Measurements from ENCODE around the gene DNAJB9.

DNA sequence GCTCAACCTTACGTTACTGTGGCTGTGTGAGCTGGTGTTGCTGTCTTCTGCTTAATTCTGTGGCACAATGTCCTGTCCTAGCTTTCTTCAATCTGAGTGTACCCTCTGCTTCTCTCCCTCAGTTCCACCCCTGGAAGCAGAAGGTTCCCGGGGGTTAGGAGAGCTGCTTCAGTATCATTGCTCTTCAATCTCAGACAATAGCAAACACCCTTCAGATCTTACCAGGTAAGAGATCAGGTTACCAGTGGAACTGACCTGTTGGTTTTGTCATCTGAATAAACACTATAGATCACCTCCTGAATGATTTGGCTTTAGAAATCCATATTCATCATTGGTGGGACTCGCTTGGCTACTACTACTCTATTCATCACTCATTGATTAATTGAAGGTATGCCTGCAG, 48.4 kb downstream of the DNAJB9 start:
- TF ChIP-seq USF2 (IDR thresholded peaks at IDR 0.05): no peak
- no peak for TF ChIP-seq PHF8 (IDR thresholded peaks at IDR 0.05; ENCODE audit: borderline replicate concordance, low read depth)
- TF ChIP-seq SMC3 (IDR thresholded peaks at IDR 0.05): no peak
- TF ChIP-seq CEBPB (IDR thresholded peaks at IDR 0.05): no peak
- TF ChIP-seq HOXA7 (CRISPR knock-in tag; IDR thresholded peaks at IDR 0.05): no peak
- TF ChIP-seq CTCF (IDR thresholded peaks at IDR 0.05): no peak
- TF ChIP-seq CBX8 (IDR thresholded peaks at IDR 0.05): no peak
- no peak for TF ChIP-seq MAX (IDR thresholded peaks at IDR 0.05)
- no peak for TF ChIP-seq ZFP36 (IDR thresholded peaks at IDR 0.05; ENCODE audit: borderline replicate concordance, partially characterized antibody)
- no peak for TF ChIP-seq POLR2A (IDR thresholded peaks at IDR 0.05; ENCODE audit: low read length)
